M059J (cell line): ENCODE data around the gene SMYD3. TPM values are rescaled to one million over a fixed set of nuclear protein-coding genes. Genes with fewer than 3 reads are reported as not detected.
"Not testable (repeated sequence)": the region's sequence is repeated elsewhere in the genome, so short reads cannot be mapped to it uniquely, and the experiment has no call there.

Experiments
- DNase-seq: peaks from one replicate; pipeline ENCODE4 v3.0.0-alpha.2; 2012; ENCODE audit warnings: low read depth
- total RNA-seq: library from RNA; depleted of rRNA; stranded (reverse); fragments of >200 nt; shearing (Covaris generic); gene quantifications from 2 replicates; pipeline ENCODE4 v1.2.3, GENCODE V29; 2014

SMYD3 gene
- total RNA-seq, 1 experiment from 2014 or later = 35.5 TPM

DNA sequence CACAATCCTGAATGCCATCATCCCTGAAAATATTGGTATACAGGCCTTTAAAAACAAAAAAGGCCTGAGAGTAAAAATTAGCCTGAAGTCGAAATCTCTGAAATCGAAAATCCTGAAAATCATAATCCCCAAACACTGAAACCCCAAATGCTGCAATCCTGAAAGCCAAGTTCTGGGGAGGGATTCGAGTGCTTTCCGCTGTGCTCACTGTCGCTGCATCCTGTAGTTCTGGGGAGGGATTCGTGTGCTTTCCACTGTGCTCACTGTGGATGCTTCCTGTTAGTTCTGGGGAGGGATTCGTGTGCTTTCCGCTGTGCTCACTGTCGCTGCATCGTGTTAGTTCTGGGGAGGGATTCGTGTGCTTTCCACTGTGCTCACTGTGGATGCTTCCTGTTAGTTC lies 435.5 kb downstream of the SMYD3 start:
- not testable (repeated sequence) for DNase-seq

DNA sequence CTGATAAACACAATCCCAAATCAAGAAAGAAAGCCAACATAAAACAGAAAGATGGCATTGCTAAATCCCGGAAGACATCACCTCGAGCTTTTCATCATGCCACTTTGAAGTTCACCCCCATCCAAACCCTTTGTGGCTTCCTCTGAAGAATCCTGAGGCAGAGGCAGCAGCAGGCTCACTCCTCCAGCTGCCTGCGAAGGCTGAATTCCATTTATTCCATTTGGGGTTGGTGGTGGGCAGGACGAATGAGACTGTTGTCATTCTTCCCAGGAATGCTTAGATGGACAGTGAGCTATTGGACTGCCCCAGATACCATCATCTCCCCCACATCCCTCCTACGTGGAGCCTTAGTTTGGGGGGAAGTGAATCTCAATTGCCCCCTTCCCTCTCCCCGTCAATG lies 437.5 kb downstream of the SMYD3 start:
- no peak for DNase-seq

DNA sequence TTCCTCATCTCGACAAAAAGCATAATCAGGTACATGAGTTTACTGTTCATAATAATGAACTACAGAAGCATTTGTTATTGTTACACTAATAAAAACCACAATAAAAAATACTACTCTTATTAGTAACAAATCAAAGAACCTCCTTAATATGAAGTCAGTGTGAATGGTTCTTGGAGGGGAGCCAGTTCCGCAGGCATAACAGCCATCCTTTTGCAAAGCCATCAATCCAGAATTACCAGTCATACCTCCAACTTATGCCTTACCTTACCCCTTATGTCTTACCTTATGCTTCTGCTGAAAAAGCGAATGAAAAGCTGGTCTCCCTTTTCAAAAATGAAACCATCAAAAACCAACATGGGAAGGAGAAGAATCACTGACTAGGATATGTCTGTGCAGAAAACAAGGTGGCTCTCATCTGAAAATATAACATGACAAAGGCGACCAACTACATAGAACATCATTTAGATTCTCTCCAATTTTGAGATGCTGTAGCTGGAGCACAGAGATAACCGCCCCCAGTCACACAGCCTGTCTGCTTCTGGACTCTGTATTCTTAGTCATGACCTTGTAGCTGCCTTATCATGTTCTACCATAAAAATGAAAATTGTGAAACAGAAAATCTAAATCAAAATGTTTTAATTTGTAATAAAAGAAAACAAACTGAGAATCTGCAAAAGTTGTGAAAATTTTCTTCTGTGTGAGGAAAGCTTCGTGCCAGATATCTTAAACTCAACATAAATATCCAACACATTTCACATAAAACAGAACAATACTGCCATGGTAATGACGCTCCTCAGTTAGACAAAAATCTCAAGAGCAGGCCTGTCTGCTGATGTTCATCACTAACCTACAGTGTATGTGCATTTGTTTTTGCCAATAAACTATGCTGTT lies 438.2 kb downstream of the SMYD3 start:
- no peak for DNase-seq

DNA sequence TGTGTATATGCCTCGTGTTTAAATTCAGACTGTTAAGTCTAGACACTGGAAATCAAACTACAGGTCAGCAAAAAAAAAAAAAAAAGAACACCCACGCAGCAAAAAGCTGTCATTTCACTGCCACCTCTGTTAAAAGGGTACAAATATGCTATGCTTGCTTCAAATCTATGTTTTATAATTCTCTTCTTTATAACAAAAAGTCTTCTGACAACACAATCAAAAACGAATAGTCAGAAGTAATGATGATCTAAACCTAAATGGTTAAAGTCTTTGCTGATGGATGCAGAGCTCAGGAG lies 438.9 kb downstream of the SMYD3 start:
- DNase-seq = no peak

DNA sequence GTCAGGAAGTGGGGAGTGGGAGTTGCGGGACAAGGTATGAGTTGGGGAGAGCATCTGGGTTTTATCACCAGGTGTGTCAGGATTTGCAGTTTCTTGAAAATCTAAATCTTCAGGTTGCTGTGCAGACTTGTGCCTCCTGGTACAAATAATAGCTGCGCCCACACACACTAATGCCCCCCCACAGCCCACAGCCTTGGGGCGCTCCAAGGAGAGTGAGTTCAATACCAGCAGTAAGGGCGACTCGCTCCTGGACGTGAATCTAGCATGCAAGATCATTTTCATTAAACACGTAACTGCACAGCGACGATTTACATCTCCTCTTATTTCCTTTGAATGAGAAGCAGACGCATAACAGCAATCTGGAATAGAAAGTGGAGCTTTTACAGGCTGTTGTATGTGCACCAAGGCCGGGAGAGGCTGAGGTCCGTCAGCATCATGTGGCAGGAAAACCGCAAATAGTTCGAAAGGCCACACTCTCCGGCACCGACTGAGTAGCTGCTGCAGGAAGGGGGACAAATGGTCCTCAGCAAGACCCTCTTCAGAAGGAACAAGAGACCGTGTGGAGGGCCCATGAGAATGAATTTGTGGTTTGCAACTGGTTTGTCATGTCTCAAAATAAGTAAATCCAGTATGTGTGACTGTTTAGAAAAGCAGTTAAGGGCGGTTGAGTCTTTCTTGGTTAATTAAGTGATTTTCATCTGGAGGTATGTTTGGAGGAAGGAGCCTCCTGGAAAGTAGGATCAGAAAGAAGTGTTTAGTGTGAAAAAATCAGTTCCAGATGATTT lies 439.5 kb downstream of the SMYD3 start:
- DNase-seq = no peak

DNA sequence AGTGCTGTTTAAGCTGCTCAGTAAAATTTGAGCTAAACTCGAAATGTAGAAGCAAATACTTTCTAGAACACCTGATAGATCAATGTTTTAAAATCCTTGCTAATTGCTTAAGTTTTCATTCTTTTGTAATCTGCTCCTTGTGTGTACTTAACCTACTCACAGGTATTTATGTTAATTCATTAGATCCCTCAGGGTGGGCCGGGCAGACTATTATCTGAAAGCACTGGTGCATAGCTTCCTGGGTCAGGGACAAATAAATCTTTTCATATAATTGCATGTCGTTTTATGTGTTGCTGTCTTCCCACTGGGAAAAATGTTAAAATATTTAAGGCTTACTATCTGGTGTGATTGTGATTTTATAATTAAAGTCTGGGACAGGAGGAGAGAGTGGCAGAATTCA lies 440.5 kb downstream of the SMYD3 start:
- no peak for DNase-seq

DNA sequence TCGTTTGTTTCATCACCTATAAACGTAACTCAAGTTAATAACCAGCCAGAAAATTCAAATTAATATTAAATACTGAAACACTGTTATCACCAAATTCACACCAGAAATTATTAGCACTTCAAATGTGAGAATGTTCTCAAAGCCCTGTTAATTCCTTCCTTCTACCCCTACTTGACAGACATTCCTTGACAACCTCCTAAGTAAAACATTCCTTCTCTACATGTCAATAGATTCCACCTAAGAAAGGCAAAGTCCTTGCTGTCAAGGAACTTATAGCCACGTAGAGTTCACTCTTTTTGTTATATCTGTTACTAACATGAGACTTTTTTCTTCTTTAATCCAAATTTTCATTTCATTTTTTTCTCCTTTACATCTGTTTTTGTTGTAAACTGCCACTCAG lies 441.5 kb downstream of the SMYD3 start:
- no peak for DNase-seq

DNA sequence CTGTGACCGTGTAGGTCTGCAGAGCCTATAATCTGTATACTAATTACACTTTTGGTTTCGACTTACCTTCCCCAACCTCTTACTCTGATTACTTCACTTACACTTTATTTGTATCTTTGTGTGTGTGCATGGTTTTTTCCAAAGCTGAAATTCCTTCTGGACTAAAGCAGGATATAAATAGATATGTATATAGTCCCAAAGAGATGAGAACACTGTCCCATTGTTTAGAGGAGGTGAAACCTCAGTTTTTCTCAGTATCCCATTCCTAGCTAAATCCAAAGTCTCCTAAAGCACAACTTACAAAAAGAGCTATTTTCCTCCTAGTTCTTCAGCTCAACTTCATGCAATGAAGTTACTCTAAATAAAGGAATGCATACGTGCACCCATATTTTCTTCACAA lies 442.2 kb downstream of the SMYD3 start:
- no peak for DNase-seq

DNA sequence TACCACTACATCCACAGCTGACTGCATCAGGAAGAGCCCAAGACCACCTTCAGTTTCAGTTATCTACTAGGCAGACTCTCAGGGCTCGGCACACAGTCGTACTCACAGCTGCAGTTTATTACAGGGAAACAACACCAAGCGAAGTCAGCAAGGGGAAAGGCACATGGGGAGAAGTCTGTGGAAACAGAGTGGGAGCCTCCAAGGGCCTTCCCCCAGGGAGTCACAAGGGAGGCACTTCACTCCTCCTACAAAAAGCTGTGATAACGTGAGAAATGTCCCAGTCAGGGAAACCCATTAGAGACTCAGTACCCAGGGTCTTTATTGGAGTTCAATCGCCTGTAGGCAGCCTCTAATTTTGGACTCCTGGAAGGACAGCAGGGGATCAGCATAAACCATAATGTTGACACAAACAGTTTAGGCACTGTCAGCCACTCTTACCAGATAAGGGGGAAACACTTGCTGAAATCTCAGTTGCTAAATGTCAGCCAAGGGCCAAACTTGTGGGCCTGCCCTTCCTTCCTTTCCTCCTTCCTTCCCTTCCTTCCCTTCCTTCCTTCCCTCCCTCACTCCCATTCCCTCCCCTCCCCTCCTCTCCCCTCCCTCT lies 444.0 kb downstream of the SMYD3 start:
- no peak for DNase-seq

DNA sequence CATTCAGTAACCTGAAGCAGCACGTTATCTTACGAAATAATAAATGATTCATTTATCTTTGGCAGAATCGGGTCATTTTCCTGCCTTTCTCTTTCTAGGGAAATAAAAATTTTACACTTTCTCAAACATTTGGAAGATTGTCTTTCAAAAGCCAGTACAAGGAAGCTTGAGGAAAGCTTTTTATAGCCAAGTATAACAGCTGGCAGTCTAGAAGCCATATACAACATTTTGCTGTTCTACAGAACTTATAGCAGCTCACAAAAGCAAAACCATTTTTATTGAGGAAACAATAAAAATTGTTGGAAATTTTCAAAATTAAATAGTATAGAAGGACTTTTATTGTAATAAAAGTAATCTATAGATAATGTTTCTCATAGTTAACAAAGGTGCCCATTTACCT lies 448.6 kb downstream of the SMYD3 start:
- DNase-seq = no peak

DNA sequence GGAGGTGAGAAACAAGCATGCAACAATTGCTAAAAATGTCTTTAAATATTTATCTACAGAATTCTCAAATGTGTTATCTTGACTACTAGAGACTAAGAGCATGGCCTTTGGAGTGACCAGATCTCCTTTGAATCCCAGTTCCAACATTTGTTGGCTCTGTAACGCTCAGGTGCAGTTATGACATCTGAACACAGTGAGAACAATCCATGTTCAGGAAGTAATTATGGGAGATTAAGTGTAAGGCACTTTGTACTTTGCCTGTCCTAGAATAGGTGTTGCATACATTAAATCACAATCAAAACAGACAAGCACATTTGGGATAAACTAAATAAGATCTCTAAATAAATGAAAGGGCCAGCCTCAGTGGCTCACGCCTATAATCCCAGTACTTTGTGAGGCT lies 454.5 kb downstream of the SMYD3 start:
- DNase-seq = no peak

DNA sequence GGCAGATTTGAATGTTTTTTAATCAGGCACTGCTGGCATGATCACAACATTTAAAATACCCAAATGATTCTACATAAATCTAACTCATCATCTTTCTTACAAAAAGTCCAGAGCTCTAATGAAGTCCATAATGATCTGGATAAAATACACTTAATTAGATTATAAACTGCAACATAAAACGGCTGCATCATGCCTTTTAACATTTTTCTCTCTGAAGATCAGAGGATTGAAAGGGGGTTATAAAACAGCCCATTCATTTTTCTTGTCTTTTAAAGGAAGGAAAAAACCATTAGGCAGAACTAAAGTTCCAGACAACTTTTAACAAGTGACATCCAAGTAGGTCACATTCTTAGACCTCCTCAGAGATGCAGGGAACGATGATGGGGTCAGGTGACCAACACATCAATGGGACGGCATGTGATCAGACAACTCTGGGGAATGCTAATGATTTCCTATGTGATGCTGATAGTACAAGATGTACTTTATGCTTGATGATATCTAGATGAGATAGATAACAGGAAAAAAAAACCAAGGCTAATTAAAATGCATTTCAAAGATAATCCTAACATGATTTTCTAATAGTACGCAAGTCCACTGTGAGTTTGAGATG lies 455.1 kb downstream of the SMYD3 start:
- no peak for DNase-seq

DNA sequence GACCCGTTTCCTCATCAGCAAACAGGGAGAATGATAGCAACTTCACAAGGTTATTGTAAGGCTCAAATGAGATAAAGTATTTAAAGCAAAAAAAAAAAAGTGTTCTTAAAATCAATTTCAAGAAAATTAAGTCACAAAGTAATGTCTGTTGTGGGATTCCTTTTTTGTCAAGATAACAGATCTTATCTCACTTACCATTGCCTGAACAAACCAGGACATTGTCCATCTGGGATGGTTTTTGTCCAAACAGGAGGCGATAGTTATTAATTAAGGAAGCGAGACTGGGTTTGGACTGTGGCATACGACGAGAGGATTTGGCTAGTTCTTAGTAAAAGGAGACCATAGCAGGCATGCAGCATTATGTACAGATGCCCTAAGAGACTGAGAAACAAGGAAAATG lies 458.4 kb downstream of the SMYD3 start:
- DNase-seq = no peak

DNA sequence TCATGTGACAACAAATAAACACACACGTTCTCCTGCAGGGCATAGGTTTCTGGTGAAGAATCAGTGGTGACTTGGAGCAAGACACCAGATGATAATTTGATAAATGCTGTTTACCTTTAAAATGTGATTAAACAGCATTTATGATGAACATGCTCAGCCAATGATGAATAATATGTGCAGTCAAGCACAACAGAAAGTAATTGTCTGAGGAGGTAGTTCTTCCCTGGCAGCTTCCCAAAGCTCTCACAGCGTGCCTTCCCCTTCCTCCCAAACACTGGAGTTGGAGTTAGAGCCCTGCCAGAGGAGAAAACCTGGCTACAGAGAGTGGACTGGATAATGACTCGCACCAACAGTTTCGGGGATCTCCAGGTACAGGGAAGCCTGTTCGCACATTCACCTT lies 463.5 kb downstream of the SMYD3 start:
- peak; percentile 83 for DNase-seq

DNA sequence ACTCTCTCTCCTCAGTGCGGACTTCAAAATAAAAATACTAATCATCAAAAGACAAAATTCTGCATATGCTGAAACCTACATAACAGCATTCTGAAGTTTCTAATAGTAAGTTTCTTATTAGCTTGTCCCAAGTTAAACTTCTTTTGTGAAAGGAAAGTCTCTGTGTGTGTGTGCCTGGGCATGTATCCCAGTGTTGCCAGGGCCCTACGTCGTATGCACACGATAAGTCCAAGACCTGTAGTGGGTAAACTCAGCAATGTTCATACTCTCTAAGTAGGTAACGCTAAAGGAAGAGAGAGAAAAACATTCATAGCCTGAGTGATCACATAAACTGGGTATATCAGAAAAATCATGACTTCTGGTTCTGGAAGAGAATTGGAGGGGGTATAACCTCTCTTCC lies 465.7 kb downstream of the SMYD3 start:
- DNase-seq = no peak

DNA sequence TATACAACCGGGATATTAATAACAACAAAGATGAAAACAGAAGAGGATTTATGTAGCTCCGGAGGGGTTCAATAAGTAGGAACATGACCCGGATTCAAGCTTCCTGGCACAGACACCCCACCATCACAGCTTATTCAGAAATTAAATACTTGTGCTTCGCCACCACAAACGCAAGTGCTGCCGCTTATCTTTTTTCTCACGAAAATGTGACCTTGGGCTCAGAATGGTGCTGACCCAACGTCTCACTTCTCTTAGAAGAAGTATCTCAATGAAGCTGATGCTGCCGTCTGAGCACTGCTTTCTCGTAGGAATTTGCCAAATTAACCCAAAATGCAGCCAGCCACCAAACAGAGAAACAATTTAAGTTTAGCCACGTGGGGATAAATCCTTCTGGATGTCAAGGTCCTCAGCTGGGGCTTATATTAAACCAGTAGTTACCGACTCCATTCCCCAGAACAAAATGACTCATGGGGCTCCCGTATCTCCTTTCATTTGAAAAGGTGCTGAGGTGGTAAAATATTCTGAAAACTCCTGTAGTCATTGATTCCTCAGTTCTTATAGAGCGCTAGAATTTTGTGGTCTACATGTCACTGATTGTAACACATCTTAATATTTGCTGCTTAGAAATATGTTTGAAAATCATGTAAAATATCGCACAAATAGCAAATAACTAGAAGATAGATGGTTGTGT lies 466.7 kb downstream of the SMYD3 start:
- no peak for DNase-seq

DNA sequence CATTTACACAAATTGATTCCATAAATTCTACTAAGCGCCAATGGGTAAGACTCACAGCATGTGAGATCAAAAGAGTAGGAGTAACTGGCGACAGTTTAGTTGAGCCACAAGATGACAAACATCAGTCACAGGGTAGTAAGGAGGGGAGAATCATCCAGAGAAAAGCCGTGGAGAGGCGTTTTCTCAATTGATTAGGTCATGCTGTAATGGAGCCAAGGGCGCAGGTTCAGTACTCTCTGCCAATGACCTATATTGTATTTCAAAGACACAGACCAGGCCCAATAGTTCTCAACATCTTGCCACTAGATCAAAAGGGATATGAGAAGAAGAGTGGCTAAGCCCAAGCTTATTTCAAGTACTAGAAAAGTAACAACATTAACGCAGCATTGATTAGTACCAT lies 467.5 kb downstream of the SMYD3 start:
- no peak for DNase-seq

DNA sequence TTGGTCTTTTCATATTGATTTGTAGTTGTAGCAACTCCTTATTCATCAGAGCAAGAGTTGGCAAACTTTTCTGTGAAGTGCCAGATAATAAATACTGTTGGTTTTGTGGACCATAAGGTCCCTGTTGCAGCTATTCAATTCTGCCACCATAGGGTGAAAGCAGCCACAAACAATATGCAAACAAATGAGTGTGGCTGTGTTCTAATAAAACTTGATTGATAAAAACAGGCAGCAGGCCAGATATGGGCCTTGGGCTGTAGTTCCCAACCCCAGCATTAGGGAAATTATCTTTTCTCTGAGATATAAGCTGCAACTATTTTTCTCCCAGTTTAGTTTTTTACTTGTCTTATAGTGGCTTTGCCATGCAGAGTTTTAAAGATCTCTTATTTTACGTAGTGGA lies 469.2 kb downstream of the SMYD3 start:
- DNase-seq = no peak

DNA sequence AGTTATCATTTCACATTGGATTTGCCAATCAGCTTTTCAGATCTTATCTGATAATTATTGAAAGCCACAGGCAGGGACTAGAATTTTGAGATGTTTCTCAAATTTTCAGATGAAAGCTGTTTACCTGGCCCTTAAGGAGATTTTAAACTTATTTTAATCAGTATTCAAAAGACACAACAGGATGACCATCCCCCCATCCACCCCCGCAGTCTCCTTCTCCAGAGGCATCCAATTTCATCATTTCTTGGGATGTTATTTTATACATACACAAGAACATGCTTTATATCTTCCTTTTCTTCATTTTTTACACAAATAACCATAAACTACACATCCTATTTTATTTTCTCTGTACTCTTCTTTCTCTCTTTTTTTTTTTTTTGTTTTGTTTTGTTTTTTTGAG lies 470.9 kb downstream of the SMYD3 start:
- no peak for DNase-seq

DNA sequence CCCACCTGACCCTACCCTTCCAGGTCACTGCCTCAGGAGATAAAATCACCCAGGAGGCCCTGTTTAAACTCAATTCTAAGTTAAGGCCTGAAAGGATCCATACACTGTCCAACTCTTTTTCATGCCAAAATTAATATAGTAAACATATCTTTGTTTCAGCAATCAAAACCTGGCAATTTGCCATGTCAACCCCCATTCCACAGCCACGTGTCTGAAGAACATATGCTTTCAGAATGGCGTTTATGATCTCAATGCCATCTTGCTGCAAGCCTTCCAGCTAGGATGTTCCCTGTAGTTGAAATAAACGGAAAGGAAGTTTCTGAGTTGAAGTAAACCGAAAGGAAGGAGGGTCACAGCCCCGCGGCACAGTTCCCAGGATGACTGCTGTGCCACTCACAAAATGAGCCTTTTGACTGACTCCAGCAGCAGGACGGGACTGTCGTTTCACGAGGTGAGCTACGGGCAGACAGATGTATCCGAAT lies 472.0 kb downstream of the SMYD3 start:
- peak; percentile 5 for DNase-seq

DNA sequence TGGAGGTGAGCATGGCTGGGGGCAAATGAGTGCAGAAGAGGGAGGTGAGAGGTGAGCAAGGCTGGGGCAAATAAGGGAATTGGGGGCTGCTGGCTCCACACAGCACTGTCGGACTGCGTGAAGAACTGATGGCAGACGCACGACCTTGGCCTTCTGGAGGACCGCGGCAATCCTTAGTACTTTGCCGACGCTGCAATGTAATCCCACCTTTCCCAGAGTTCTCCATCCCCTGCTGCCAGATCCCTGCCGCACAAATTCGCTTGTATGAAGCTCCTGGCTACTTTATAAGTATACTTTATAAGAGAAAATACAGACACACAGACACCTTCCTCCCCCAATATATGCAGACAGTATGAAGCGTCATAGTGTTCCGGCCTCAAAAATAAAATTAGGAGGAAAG lies 472.4 kb downstream of the SMYD3 start:
- no peak for DNase-seq

DNA sequence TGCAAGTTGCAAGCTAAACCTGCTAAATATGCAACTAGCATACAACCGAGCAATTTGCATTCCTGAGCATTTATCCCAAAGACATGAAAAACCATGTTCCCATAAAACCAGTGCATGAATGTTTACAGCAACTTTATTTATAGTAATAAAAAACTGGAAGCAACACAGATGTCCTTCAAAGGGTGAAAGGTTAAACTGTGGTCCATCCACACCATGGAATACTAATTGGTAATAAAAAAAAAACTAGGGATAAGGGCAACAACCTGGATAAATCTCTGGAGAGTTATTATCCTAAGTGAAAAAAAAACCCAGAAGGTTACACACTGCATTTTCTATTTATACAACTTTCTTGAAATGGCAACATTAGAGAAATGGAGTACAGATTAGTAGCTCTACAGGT lies 474.1 kb downstream of the SMYD3 start:
- peak; percentile 5 for DNase-seq
